RWPE1 (cell line): ENCODE results near the gene STYXL1.
"Not testable (repeated sequence)": the region's sequence is repeated elsewhere in the genome, so short reads cannot be mapped to it uniquely, and the experiment has no call there.

ENCODE experiments used
- CTCF ChIA-PET: fragments of 350-600 bp; sonication (Branson Sonifier 250); formaldehyde crosslinking; extraction: SDS; loops from one replicate; lab custom pipeline; 2021; lab: Yijun Ruan, JAX
- POLR2A ChIA-PET: fragments of 400-600 bp; formaldehyde crosslinking; extraction: SDS; loops from one replicate; lab custom pipeline; 2020; ENCODE audit warnings: antibody characterized with exemption; ENCODE audit not compliant: low non-redundant PET; lab: Yijun Ruan, JAX
- DNase-seq: peaks from one replicate; pipeline ENCODE4 v3.0.0; 2012; ENCODE audit warnings: low spot score
- H3K27ac ChIP-seq: fragments of 450-650 bp; 2 replicates; pipeline ENCODE4 v1.5.1; 2017
- TF ChIP-seq, protein P1 (sequence below): fragments of 450-650 bp; conservative IDR thresholded peaks from 2 replicates; pipeline ENCODE4 v1.5.1; 2017; ENCODE audit warnings: low read depth, mild to moderate bottlenecking

The STYXL1 gene, protein sequence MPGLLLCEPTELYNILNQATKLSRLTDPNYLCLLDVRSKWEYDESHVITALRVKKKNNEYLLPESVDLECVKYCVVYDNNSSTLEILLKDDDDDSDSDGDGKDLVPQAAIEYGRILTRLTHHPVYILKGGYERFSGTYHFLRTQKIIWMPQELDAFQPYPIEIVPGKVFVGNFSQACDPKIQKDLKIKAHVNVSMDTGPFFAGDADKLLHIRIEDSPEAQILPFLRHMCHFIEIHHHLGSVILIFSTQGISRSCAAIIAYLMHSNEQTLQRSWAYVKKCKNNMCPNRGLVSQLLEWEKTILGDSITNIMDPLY

DNA sequence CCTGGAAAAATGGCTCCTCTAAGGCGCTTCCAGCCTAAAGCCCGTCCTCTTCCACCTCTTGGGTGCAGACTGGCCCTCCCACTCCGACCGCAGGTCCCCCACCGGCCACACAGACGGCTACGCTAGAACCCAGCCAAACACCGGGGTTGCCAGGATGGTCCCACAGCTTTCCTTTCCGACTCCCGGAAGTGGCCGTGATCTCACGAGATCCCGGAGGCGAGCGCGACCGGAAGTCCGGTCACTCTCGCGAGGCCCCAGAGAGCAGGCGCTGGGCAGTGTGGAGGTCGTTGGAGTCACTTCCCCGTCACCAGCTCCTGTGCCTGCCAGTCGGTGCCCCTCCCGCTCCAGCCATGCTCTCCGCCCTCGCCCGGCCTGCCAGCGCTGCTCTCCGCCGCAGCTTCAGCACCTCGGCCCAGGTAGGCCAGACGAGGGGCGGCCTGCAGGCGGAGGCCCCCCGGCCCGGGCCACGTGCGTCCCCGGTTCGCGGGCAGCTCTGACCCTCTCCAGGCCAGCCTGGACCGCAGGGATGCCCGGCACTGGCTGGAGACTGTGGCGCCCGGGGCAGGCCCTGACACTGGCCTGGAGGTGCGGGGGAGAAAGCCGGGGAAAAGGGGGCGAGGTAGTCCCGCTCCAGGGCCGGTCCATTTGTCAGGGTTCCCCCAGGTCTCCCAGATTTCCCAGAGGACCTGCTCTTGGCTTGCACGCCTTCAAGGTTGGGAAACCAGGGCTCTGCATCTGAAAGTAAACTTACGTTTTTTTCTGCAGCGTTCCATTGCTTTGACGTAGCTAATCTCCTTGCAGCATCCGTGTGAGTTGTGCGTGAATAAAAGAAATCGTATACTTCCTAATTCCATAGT lies at the start of gene STYXL1, which contains the start of gene MDH2:
TSS of gene STYXL1 (minus strand) at position 190 of the 857 bp plus-strand sequence. CDS start 17,477 bp downstream, outside the sequence.
TSS of gene MDH2 (plus strand) at position 296 of the 857 bp plus-strand sequence. CDS start at position 351, 55 bp downstream.
- ChIA-PET POLR2A (interaction anchor here (0.6 to 0.8 kb wide), 2 partner anchors 87 to 433 kb away, joined by 5 to 6 read pairs; no protein-coding TSS in a partner anchor), CTCF (interaction anchor here (0.5 to 1.0 kb wide), 6 partner anchors 17 to 243 kb away, joined by 3 to 4 read pairs (median 3); no protein-coding TSS in a partner anchor)
- DNase-seq, result peak; percentile 97
- TF ChIP-seq, protein P1, sequence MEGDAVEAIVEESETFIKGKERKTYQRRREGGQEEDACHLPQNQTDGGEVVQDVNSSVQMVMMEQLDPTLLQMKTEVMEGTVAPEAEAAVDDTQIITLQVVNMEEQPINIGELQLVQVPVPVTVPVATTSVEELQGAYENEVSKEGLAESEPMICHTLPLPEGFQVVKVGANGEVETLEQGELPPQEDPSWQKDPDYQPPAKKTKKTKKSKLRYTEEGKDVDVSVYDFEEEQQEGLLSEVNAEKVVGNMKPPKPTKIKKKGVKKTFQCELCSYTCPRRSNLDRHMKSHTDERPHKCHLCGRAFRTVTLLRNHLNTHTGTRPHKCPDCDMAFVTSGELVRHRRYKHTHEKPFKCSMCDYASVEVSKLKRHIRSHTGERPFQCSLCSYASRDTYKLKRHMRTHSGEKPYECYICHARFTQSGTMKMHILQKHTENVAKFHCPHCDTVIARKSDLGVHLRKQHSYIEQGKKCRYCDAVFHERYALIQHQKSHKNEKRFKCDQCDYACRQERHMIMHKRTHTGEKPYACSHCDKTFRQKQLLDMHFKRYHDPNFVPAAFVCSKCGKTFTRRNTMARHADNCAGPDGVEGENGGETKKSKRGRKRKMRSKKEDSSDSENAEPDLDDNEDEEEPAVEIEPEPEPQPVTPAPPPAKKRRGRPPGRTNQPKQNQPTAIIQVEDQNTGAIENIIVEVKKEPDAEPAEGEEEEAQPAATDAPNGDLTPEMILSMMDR, result no peak
- H3K27ac ChIP-seq, result peak within 1 kb of the TSS; percentile 86

DNA sequence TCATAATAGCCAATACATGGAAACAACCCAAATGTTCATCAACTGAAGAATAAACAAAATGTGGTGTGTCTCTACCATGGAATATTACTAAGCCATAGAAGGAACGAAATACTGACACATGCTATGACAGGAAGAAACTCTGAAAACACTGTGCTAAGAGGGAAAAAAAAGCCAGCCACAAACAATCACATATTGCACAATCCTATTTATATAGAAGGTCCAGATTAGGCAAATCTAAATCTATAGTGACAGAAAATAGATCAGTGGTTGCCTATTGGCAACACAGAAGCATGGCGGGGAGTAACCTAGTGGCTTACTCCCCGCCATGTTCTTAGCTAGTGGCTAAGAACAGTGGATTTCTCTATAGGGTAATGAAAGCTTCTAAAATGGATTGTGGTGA lies 48.1 kb upstream of the STYXL1 start:
- POLR2A ChIA-PET, result no interaction called here
- TF ChIP-seq, protein P1, result no peak
- no peak for DNase-seq
- CTCF ChIA-PET, result interaction anchor here (0.6 kb wide), 1 partner anchor 195 kb away, joined by 4 read pairs; no protein-coding TSS in a partner anchor
- no peak overlapping the region for H3K27ac ChIP-seq

DNA sequence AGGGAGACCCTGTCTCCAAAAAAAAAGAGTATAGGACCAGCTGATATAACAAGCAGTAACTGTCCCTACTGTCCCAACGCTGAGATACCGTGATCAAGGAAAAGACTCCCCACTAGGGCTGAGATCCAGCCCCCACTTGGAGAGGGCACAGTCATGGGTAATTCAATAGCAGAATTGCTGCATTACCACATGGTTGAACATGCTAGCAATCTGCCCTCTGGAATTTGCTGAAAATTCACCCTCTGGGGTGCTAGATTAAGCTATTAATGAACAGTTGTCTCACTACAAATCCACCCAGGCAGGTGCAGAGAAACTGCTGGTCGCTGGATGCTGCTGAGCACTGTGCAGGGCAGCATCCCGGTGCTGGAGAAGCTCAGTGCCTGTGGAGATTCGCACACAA lies 46.5 kb upstream of the STYXL1 start:
- CTCF ChIA-PET, POLR2A ChIA-PET, DNase-seq, H3K27ac ChIP-seq: not testable (repeated sequence)

DNA sequence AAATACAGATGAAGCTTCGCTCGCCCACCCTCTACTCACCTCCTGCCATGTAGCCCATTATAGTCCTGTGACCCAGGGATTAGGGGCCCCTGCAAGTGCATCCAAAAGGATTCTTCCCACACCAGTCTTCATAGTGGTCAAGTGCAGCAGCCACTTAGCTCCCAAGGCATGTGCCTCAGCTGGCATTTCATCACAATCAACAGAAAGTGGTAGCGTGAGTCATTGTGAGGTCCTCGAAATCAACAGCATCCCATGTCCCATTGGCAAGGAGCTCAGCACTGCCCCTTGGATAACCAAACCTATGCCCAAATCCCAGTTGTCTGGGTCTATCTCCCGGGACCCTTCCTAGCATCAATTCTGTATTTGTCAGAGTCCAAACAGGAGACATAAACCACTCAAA lies 45.7 kb upstream of the STYXL1 start:
- CTCF ChIA-PET, POLR2A ChIA-PET, H3K27ac ChIP-seq, DNase-seq: not testable (repeated sequence)

DNA sequence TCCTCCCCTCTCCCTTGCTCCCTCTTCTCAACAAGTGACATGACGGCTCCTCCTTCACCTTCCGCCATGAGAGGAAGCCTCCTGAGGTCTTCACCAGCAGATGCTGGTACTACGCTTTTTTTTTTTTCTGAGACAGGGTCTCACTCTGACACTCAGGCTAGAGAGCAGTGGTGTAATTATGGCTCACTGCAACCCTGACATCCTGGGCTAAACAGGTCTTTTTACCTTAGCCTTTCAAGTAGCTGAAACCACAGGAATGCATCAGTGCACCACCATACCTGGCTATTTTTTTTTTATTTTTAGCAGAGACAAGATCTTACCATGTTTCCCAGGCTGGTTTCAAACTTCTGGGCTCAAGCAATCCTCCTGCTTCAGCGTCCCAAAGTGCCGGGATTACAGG lies 43.7 kb upstream of the STYXL1 start:
- ChIA-PET POLR2A (no interaction called here), CTCF (no interaction called here)
- no peak overlapping the region for H3K27ac ChIP-seq
- TF ChIP-seq, protein P1, result no peak
- no peak for DNase-seq

DNA sequence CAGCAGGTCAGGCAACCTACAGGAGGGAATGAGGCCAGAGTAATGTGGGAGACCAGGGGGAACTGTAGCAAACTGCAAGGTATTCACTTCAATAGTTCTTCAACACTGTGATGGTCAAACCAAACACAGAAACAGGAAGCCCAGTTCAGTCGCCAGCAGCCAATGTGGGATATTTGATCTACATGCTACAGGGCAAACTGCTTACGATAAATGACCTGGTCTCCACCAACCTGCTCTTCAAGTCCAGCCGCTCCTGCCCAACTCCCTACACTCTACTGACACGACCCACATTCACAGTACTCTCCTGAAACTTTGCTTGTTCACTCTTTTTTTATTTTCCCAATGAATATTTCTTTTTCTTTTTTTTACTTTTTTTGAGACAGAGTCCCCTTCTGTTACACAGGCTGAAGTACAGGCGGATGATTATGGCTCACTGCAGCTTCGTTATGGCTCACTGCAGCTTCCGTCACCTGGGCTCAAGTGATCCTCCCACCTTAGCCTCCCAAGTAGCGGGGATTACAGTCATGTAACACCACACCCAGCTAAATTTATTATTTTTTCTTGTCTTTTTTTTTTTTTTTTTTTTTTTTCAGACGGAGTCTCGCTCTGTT lies 42.2 kb upstream of the STYXL1 start:
- CTCF ChIA-PET, result no interaction called here

DNA sequence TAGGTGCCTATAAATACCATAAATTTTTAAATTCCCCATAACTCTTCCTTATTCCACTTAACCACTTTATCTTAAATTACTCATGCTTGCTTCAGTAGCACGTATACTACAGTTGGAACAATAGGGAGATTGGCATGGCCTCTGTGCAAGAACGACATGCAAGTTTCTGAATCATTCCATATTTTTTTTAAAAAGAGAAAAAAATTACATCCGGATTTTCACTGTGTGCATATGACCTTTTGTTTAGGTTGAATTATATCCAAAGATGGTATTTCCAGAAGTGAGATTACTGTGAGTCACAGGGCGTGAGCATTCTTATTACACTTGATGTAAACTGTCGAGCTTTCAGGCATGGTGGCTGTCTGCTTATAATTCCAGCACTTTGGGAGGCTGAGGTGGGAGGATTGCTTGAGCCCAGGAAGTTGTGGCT lies 39.6 kb upstream of the STYXL1 start:
- H3K27ac ChIP-seq, result peak overlapping the region; percentile 75
- CTCF ChIA-PET, POLR2A ChIA-PET: not testable (repeated sequence)
- peak; percentile 82 for DNase-seq

More for the DNA sequence above, 42.2 kb upstream of the STYXL1 start:
- POLR2A ChIA-PET, result no interaction called here
- TF ChIP-seq, protein P1, result no peak
- H3K27ac ChIP-seq, result no peak overlapping the region
- DNase-seq, result no peak
